GM19372 (cell line): ENCODE data around the gene TAS1R2.

ENCODE experiments used
- ATAC-seq: cut with Tn5 transposase; IDR thresholded peaks from one replicate; pipeline ENCODE4 v1.9.1; 2021; ENCODE audit warnings: mild to moderate bottlenecking, low read depth, moderate library complexity; ENCODE audit not compliant: unreplicated experiment

TAS1R2 gene

DNA sequence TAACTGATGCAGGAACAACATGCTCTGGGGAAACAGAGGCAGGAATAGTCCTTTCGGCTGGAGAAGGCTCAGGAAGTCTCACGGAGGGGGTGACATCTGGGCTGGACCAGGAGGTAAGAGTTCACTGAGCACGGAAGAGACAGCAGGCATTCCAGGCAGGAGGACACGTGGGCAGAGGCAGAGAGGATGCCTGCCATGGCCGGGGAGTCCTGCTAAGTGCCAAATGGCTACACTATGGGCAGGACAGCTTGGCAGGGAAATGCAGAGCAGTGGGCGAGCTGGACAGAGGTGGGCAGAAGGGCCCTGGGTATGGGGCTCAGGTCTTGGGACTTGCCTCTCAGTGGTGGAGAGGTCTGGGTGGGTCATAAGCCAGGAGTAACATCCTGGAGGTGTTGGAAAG lies 25.3 kb upstream of the TAS1R2 start:
- ATAC-seq = no peak

- no peak for ATAC-seq
Observed at GRCh38 chr1:18884419-18884717, 24.9 kb upstream of the TAS1R2 start.

DNA sequence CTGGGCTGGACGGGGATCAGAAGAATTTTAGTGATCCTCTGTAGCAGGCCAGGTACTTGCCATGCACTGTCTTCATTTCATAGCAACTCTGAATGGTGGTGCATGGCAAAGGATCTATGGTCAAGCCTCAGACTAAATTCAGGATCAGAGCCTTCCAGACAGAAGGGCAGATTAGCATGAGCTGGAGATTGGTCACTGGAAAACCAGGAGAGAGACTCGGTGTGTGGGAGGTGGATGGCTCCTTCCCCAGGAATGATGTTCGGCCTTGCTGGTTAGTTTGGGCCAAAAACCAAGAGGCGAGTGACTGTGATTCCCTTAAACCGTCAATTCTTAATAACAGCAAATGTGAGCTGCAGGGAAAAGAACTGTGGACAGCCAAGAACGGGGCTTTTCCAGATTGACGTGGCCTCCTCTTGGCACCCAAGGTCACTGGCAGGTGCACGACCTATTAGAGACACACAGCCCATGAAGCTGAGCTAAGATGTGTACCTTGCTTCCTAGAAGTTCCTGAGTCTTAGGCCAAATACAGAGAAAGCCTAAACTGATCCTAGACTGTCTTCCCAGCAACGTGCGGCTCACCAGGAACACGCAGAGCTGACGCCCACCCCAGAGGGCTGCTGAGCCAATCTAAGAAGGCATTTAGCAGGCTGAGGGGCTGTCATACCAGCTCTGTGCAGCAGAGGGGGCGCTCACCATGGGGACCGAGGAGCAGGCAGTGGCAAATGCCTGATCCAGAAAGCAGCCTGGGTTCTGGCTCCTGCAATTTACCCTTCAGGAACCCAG lies 24.4 kb upstream of the TAS1R2 start:
- no peak for ATAC-seq

- no peak for ATAC-seq
Observed at GRCh38 chr1:18883079-18883478, 23.6 kb upstream of the TAS1R2 start.

DNA sequence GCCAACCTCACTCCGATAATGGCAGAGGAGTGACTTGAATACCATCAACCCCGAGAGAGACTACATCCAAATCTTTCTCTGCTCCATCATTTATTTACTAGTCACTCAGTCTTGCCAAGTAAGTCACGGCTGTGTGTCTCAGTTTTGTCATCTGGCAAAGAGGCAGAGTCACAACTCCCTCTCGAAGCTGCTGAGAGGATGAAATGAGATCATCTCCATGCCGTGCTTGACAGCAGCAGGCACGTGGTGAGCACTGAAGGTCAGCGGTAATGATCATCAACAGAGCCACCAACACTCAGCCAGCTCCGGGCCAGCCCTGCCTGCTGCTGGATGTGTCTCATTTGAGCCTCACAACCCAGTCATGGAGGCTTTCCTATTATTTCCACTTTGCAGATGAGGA lies 23.0 kb upstream of the TAS1R2 start:
- ATAC-seq = no peak

DNA sequence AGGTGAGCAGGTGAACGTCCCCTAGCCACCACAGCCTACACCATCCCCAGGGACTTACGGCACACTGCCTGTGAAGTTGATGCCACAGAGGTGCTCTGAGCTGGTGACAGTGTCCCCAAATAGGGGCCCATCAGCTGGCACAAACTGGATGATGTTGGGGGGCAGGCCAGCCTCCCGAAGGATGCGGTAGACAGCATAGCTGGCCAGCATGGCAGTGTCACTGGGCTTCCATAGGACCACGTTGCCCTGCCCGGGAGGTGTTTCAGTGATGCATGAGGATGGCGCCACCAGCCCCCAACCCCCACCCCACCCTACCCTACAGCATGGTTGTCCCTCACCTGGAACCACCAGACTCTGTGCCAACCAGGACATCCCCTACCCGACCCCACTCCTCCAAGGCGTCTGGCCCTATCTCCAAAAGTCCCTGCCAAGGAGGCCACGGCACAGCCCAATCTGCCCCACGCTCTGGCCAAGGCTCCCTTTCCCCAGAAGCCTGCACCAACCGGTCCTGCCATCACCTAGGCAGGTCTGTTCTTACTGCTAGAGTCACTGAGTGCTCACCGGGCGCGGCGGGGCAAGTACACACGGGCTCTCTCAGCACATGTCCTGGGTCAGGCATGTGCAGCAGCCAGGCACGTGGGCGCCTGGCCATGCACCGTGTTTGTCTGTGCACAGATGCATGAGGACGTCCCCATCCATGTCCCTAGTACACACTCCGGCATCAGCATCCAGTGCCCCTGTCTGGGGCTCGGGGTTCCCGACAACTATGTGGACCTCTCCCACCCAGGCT lies 22.4 kb upstream of the TAS1R2 start:
- ATAC-seq = no peak

- no peak for ATAC-seq
Observed at GRCh38 chr1:18881164-18881563, 21.7 kb upstream of the TAS1R2 start.

DNA sequence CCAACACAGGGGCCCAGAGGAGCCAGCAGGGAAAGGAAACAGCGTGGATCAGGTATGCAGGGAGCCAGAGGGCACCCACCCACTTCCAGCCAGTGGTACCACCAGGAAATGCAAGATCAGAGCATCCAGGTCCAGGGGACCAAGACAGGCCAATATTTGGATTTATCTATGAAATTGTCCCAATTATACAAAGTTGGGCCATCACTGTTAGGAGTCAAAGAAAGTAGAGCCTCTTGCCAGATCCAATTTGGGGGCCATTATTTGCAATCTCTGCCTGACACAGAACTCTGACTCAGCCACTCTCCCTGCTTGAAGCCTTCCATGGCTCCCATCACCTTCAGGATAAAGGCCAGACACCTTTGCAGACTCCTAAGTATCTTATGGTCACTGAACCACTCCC lies 21.1 kb upstream of the TAS1R2 start:
- ATAC-seq = no peak

DNA sequence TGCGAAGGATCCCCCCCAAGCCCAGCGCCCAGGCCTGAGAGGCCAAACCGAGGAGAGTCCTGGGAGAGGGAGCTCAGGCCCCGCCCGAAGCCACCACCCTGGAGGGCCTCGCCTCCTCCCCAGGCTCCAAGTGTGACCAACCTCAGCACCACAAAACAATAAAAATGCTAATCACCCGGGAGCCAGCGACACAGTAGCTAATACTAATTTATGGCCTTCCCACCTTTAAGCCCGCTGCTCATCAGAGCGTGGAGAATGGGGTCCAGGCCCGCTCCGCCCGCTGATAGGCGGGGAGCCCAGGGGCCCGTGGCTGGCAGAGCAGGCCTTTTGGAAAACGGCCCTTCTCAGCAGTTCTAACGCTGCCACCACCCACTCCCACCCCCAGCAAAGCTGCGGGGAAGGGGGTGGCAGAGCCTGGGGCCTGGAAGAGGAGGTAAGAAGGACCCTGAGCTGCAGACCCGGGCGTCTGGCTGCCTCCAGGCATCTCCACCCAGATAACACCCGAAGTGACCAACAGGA lies 20.4 kb upstream of the TAS1R2 start:
- no peak for ATAC-seq

GRCh38 chr1:18879215-18879790 lies 19.8 kb upstream of the TAS1R2 start:
- ATAC-seq = no peak

DNA sequence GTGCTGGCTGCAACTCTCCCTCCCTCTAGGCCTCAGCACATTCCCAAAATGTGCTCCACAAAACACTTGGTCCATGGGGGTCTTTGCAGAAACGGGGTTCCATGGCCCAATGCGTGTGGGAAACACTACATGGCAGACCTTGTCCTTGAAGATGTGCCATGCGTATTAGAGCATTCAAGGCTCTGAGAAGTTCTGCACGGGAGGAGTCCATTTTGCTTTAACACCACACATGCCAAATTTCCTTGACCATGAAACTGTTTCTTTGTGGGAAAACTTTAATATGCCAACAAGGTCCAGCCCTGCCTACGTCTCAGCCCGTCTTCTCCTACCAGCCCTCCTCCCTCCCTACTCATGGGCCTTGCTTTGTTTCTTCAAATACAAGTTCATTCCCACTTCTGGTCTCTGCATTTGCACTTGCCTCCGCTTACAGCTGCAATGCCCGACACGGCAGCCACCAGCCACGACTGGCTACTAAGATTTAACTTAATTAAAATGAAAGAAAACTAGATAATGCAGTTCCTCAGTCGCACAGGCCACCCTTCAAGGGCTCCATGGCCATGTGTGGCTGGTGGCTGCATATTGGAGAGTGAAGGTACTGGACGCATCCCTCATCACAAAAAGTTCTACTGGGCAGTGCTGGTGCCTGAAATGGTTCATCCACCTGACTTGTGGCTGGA lies 19.2 kb upstream of the TAS1R2 start:
- ATAC-seq = no peak

DNA sequence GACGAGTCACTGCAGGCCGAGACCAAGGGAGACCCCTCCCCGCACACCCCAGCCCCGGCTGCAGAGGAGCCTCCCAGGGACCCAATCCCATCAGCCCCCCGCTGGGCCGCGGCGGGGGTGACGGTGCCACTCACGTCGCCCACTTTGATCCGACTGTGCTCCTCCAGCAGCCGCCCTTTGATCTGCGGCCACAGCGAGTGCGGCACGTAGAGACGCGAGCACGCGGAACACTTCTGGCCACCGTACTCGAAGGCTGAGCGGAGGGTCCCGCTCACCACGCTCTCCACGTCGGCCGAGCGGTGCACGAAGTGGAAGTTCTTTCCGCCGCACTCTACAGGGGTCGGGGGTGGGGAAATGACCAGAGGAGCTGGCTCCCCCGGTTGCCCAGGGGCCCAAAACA lies 17.8 kb upstream of the TAS1R2 start:
- ATAC-seq = no peak

- ATAC-seq = no peak
Observed at GRCh38 chr1:18876210-18876609, 16.8 kb upstream of the TAS1R2 start.

- no peak for ATAC-seq
Observed at GRCh38 chr1:18875796-18876128, 16.3 kb upstream of the TAS1R2 start.

DNA sequence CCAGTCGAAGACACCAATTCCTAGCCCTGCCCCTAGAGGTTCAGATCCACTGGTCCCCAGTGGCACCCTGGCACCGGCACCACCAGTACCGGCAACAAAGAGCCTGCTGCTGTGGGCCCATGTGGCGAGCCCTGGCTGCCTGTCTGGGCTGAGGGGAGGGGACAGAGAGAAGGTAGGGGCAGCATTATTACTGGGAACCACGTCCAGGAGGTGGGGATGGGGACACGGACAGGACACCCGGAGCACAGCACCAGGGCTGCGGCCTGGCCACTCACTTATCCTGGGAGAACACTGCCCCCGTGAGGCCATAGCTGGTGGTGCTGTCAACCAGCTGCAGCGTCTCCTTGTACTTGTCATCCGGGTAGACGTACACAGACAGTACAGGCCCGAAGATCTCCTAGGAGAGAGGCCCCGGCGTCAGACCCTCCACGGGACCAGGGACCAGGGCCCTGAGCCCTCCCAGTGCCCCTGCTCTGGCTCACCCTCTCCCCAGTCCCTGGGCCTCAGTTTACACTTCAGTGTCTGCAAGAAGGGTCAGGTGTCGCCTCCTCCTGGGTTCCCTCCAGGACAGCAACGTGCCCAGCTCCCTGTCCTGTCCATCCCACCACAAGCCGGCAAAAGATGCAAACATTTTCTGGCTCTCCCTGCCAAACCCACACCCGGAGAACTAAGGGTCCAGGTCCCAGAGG lies 15.8 kb upstream of the TAS1R2 start:
- ATAC-seq = no peak

GRCh38 chr1:18874600-18874999 lies 15.1 kb upstream of the TAS1R2 start:
- ATAC-seq = no peak

DNA sequence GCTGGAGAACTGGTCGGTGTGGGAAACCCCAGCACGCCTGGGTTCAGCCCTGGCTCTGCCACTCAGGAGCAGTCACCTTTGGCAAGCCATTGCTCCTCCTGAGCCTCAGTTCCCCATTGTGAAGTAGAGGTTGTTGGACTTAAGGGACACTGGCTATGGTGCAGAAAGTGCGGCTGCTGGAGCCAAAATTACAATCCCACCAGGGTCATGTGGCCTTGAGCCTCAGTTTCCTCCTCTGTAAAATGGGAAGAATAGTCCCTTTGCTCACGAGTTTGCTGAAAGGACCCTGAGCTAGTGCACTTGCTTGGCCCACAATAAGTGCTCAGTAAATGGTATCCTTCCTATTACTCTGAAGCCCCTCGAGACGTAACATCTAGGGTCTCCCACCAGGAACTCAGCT lies 14.6 kb upstream of the TAS1R2 start:
- ATAC-seq = no peak

DNA sequence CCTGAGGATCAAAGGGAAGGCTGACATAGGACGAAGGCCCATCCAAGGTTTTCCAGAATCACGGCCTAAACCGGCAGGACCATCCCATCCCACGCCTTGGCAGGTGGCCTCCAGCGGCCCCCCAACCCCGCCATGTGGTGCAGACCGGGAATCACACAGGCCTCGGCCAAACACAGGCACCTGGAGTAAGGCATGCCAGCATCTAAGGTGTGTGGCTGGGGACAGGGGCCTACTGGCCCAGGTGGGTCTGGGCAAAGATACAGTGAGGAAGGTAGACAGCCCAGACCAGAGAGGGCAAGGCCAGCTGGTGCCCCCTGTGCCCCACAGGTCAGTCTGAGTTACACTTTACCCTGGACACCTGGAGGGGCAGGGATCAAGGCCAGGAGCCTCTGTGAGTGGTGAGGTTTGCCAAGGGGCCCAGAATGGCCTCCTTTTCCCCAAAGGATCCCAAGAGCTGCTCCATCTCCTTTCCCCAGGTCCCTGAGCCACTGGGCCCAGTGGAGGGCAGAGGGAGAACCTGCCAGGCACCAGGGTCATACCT lies 12.7 kb upstream of the TAS1R2 start:
- ATAC-seq = no peak

- ATAC-seq = no peak
Observed at GRCh38 chr1:18871401-18872070, 12.1 kb upstream of the TAS1R2 start.

GRCh38 chr1:18870957-18871356 lies 11.5 kb upstream of the TAS1R2 start:
- no peak for ATAC-seq
